Neutrophil (primary cell): ENCODE measurements around the gene OSBPL10.

ENCODE experiments used
- H3K27ac ChIP-seq: fragments of 200-600 bp; sonication (generic); 2 replicates; pipeline ENCODE4 v1.5.1; 2016; ENCODE audit warnings: mild to moderate bottlenecking, moderate library complexity
- H3K27me3 ChIP-seq: fragments of 200-600 bp; sonication (generic); 2 replicates; pipeline ENCODE4 v1.6.0; 2016; ENCODE audit warnings: mild to moderate bottlenecking
- H3K36me3 ChIP-seq: fragments of 200-600 bp; sonication (generic); 2 replicates; pipeline ENCODE4 v1.5.1; 2017
- H3K4me1 ChIP-seq, 2 experiments: fragments of 200-600 bp in 1 of 2; sonication (generic) in 1 of 2; 1 replicate in 1 of 2; 2 replicates in 1 of 2; pipeline versions ENCODE4 v1.5.1 to v1.6.1; 2013 to 2016; ENCODE audit warnings: low read depth in 1 of 2, low read length in 1 of 2, mild to moderate bottlenecking in 1 of 2, moderate library complexity in 1 of 2; ENCODE audit not compliant: control insufficient read depth in 1 of 2, insufficient read depth in 1 of 2
- H3K4me3 ChIP-seq, 2 experiments: fragments of 200-600 bp in 1 of 2; sonication (generic) in 1 of 2; 1 replicate in 1 of 2; 2 replicates in 1 of 2; pipeline ENCODE4 v1.5.1; 2013 to 2016; ENCODE audit warnings: low read depth in 1 of 2, low read length in 1 of 2, mild to moderate bottlenecking in 1 of 2, moderate library complexity in 1 of 2
- H3K9me3 ChIP-seq: fragments of 200-600 bp; sonication (generic); 2 replicates; pipeline ENCODE4 v1.5.1; 2016
- CTCF ChIP-seq: fragments of 200-600 bp; sonication (generic); IDR thresholded peaks from 2 replicates; pipeline ENCODE4 v1.5.1; 2016; ENCODE audit warnings: antibody characterized with exemption

Gene OSBPL10

DNA sequence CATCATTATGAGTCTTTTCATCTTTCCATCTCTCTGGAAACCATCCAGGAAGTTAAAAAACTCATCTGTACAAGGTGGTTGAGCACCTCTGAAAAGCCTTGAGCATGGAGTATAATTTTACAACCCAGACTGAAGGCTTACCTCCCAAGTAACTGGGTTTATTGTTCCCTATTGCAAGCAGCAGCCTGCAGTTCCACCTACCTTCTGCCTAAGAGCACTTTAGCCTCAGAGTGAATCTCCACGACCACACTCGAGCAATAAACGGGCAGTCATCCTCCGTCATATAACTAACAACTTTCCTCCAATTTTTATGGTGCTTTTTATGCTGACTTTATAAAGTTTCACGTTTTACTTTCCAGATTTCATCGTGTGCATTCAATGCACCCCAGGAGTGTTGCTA is 32.8 kb downstream of the OSBPL10 start:
- Histone ChIP-seq H3K4me3 (no peak overlapping the region), H3K9me3 (no peaks in the 10 kb centered on the region), H3K4me1 (no peaks in the 10 kb centered on the region), H3K36me3 (no peaks in the 10 kb centered on the region), H3K27ac (no peak overlapping the region), H3K27me3 (peaks cover 34% of the 10 kb centered on the region)
- no peak for TF ChIP-seq CTCF

GRCh38 chr3:31947671-31948091 is 33.4 kb downstream of the OSBPL10 start:
- Histone ChIP-seq H3K4me1 (no peaks in the 10 kb centered on the region), H3K4me3 (no peak overlapping the region), H3K9me3 (no peaks in the 10 kb centered on the region), H3K27me3 (peaks cover 34% of the 10 kb centered on the region), H3K27ac (no peak overlapping the region), H3K36me3 (no peaks in the 10 kb centered on the region)
- no peak for TF ChIP-seq CTCF

DNA sequence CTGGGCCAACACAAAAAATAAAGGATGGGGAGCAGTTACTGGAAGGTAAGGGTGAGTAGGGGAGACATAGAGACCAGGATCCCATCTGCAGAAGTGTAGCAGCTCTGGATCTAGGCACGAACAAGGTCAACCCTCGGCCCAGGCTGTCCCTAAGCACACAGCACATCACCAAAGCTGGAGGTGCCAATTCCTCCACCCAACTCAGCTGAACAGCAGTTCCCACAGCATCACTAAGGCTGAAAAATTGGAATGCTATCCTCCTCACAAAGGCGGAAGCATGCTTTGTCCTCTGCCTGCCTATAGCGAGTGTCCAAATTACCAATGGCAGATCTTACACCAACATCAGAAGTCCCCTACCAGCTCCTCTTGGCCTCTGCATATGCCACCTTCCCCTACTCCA is 33.9 kb downstream of the OSBPL10 start:
- Histone ChIP-seq H3K27me3 (peaks cover 30% of the 10 kb centered on the region), H3K4me1 (no peaks in the 10 kb centered on the region), H3K27ac (no peak overlapping the region), H3K36me3 (no peaks in the 10 kb centered on the region), H3K4me3 (no peak overlapping the region), H3K9me3 (no peaks in the 10 kb centered on the region)
- TF ChIP-seq CTCF = no peak

DNA sequence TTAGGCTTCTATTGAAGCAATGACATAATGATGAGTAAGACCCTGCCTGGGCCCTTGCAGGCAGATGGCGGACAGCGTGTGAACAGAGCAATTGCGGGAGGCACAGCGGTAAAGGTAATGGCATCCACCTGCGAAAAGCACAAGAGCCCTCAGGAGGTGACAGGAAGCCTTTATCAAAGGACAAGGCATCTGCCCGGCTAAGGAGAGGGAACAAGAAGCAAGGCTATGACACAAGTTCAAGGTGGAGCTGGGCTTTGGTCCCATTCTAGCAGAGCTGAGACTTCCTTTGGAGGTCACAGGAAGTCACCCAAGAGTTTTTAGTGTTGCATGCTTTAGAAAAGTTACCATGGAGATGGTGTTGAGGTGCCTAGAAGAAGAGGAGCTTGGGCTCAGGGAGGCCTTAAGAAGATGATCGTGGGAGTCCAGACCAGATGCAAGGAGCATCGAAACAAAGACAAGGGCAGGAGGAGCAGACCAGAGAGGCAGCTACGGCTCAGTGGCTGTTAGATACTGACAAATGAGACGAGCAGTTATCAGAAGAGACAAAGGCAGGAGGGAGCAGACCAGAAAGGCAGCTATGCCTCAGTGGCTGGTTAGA is 34.5 kb downstream of the OSBPL10 start:
- H3K27me3 ChIP-seq = peaks cover 29% of the 10 kb centered on the region
- H3K36me3 ChIP-seq = no peaks in the 10 kb centered on the region
- H3K9me3 ChIP-seq = no peaks in the 10 kb centered on the region
- TF ChIP-seq CTCF = no peak
- H3K4me1 ChIP-seq = no peaks in the 10 kb centered on the region
- H3K27ac ChIP-seq = no peak overlapping the region
- H3K4me3 ChIP-seq = no peak overlapping the region

GRCh38 chr3:31945738-31946052 is 35.4 kb downstream of the OSBPL10 start:
- Histone ChIP-seq H3K4me1 (no peaks in the 10 kb centered on the region), H3K9me3 (no peaks in the 10 kb centered on the region), H3K27ac (no peak overlapping the region), H3K4me3 (no peak overlapping the region), H3K36me3 (no peaks in the 10 kb centered on the region), H3K27me3 (peaks cover 27% of the 10 kb centered on the region)
- no peak for TF ChIP-seq CTCF

GRCh38 chr3:31943041-31943440 is 38.0 kb downstream of the OSBPL10 start:
- peaks cover 18% of the 10 kb centered on the region for H3K27me3 ChIP-seq
- no peaks in the 10 kb centered on the region for H3K36me3 ChIP-seq
- no peaks in the 10 kb centered on the region for H3K4me1 ChIP-seq
- no peaks in the 10 kb centered on the region for H3K9me3 ChIP-seq
- no peak overlapping the region for H3K4me3 ChIP-seq
- no peak overlapping the region for H3K27ac ChIP-seq
- TF ChIP-seq CTCF = no peak
